SK-N-SH (cell line): ENCODE results near the gene DYRK1A. TPM values are rescaled to one million over a fixed set of nuclear protein-coding genes. Genes with fewer than 3 reads are reported as not detected.

Experiments used
- CTCF ChIA-PET: fragments of 300-600, 350-600 bp; formaldehyde crosslinking; extraction: SDS; loops from one replicate; lab custom pipeline; 2021; lab: Yijun Ruan, JAX
- POLR2A ChIA-PET: fragments of 350-600 bp; sonication (Branson Sonifier 250); formaldehyde crosslinking; extraction: SDS; loops from one replicate; lab custom pipeline; 2020; ENCODE audit warnings: antibody characterized with exemption, inconsistent platforms; lab: Yijun Ruan, JAX
- DNase-seq: peaks from one replicate; pipeline ENCODE4 v3.0.0; 2012
- H2AFZ ChIP-seq: fragments of 200-600 bp; sonication (generic); 2 replicates; pipeline ENCODE4 v1.8.1; 2016; ENCODE audit warnings: antibody characterized with exemption, mild to moderate bottlenecking, low read depth
- H3F3A ChIP-seq: fragments of 200-600 bp; sonication (generic); replicated peaks from 2 replicates; pipeline ENCODE3; 2016; ENCODE audit warnings: antibody characterized with exemption, mild to moderate bottlenecking; ENCODE audit not compliant: insufficient read depth
- H3K27ac ChIP-seq, 2 experiments: fragments of 200-500 bp in 1 of 2; fragments of 200-600 bp in 1 of 2; sonication (Bioruptor generic) in 1 of 2; sonication (generic), shearing (Covaris generic) in 1 of 2; 2 replicates each; pipeline versions ENCODE4 v1.5.1 to v1.6.1; 2014 to 2016; ENCODE audit warnings: low read depth in 2 of 2, inconsistent platforms in 1 of 2, low read length in 1 of 2, mild to moderate bottlenecking in 1 of 2, mixed read lengths in 1 of 2
- H3K27me3 ChIP-seq: fragments of 200-600 bp; sonication (generic), shearing (Covaris generic); 2 replicates; pipeline ENCODE4 v1.6.1; 2016; ENCODE audit warnings: mixed run types; ENCODE audit not compliant: insufficient read depth
- H3K36me3 ChIP-seq, 2 experiments: fragments of 200-500 bp in 1 of 2; fragments of 200-600 bp in 1 of 2; sonication (Bioruptor generic) in 1 of 2; sonication (generic) in 1 of 2; replicated peaks in 1 of 2; 2 replicates each; pipeline versions ENCODE3 to v1.5.1; 2014 to 2016; ENCODE audit warnings: low read length in 1 of 2, mild to moderate bottlenecking in 1 of 2; ENCODE audit not compliant: insufficient read depth in 2 of 2, control insufficient read depth in 1 of 2
- H3K4me1 ChIP-seq, 2 experiments: fragments of 200-500 bp in 1 of 2; fragments of 200-600 bp in 1 of 2; sonication (Bioruptor generic) in 1 of 2; sonication (generic), shearing (Covaris generic) in 1 of 2; 2 replicates each; pipeline versions ENCODE4 v1.5.1 to v1.6.1; 2014 to 2016; ENCODE audit warnings: low read depth in 1 of 2, low read length in 1 of 2, mixed run types in 1 of 2; ENCODE audit not compliant: insufficient read depth in 2 of 2, control insufficient read depth in 1 of 2
- H3K4me2 ChIP-seq: fragments of 200-600 bp; sonication (generic), shearing (Covaris generic); 2 replicates; pipeline ENCODE4 v1.6.1; 2017; ENCODE audit warnings: mixed run types
- H3K4me3 ChIP-seq, 2 experiments: fragments of 200-500 bp in 1 of 2; fragments of 200-600 bp in 1 of 2; sonication (Bioruptor generic) in 1 of 2; sonication (generic), shearing (Covaris generic) in 1 of 2; 2 replicates each; pipeline versions ENCODE4 v1.5.1 to v1.8.1; 2014 to 2016; ENCODE audit warnings: low read depth in 2 of 2, inconsistent platforms in 1 of 2, low read length in 1 of 2, mild to moderate bottlenecking in 1 of 2, mixed read lengths in 1 of 2, moderate library complexity in 1 of 2
- H3K79me2 ChIP-seq: fragments of 200-600 bp; sonication (generic); 2 replicates; pipeline ENCODE4 v1.8.1; 2017; ENCODE audit warnings: mild to moderate bottlenecking; ENCODE audit not compliant: insufficient read depth
- H3K9ac ChIP-seq: fragments of 200-600 bp; sonication (generic); 2 replicates; pipeline ENCODE4 v1.6.1; 2017; ENCODE audit warnings: mixed run types
- H3K9me2 ChIP-seq: fragments of 200-600 bp; sonication (generic); 2 replicates; pipeline ENCODE4 v1.6.1; 2017; ENCODE audit warnings: mixed run types
- H3K9me3 ChIP-seq: fragments of 200-600 bp; sonication (generic); 2 replicates; pipeline ENCODE4 v1.6.1; 2017; ENCODE audit warnings: mixed run types, mild to moderate bottlenecking, moderate library complexity
- H4K20me1 ChIP-seq: fragments of 200-600 bp; sonication (generic); 2 replicates; pipeline ENCODE4 v1.6.1; 2017; ENCODE audit warnings: mild to moderate bottlenecking, mixed run types; ENCODE audit not compliant: insufficient read depth
- CHD2 ChIP-seq: fragments of 150-350 bp; IDR thresholded peaks from 2 replicates; pipeline ENCODE4 v1.6.1; 2018; ENCODE audit warnings: low read length; ENCODE audit not compliant: partially characterized antibody
- ELF1 ChIP-seq: IDR thresholded peaks from 2 replicates; pipeline ENCODE4 v1.4.0; 2012
- FOXJ3 ChIP-seq: sonication (generic); formaldehyde crosslinking; IDR thresholded peaks from 2 replicates; pipeline ENCODE4 v1.5.1; 2020; ENCODE audit warnings: mild to moderate bottlenecking, missing genetic modification reagents
- IRF3 ChIP-seq: fragments of 150-350 bp; IDR thresholded peaks from 2 replicates; pipeline ENCODE4 v1.6.1; 2016; ENCODE audit warnings: mild to moderate bottlenecking, low read depth, low read length
- JUND ChIP-seq: IDR thresholded peaks from 2 replicates; pipeline ENCODE4 v1.4.0; 2012
- MAX ChIP-seq: IDR thresholded peaks from 2 replicates; pipeline ENCODE4 v1.4.0; 2012; ENCODE audit warnings: low read depth
- MEF2A ChIP-seq: IDR thresholded peaks from 2 replicates; pipeline ENCODE4 v1.4.0; 2012; ENCODE audit warnings: low read depth, borderline replicate concordance
- NFIC ChIP-seq: IDR thresholded peaks from 2 replicates; pipeline ENCODE4 v1.4.0; 2012; ENCODE audit warnings: borderline replicate concordance
- NRF1 ChIP-seq: IDR thresholded peaks from 2 replicates; pipeline ENCODE4 v1.6.1; 2012; ENCODE audit warnings: low read depth, mild to moderate bottlenecking, low read length
- POLR2AphosphoS5 ChIP-seq: IDR thresholded peaks from 2 replicates; pipeline ENCODE4 v1.6.1; 2012; ENCODE audit warnings: low read depth, low read length
- RAD21 ChIP-seq: IDR thresholded peaks from 2 replicates; pipeline ENCODE4 v1.6.1; 2012; ENCODE audit warnings: mild to moderate bottlenecking, low read length
- REST ChIP-seq: IDR thresholded peaks from 2 replicates; pipeline ENCODE4 v1.6.1; 2012; ENCODE audit warnings: mild to moderate bottlenecking, low read depth, low read length, moderate library complexity
- RFX5 ChIP-seq: IDR thresholded peaks from 2 replicates; pipeline ENCODE4 v1.6.1; 2012; ENCODE audit warnings: mild to moderate bottlenecking, improper control_type of control experiment, low read length
- RXRA ChIP-seq: IDR thresholded peaks from 2 replicates; pipeline ENCODE4 v1.4.0; 2012; ENCODE audit warnings: low read depth, mild to moderate bottlenecking, borderline replicate concordance
- SIN3A ChIP-seq: IDR thresholded peaks from 2 replicates; pipeline ENCODE4 v1.6.1; 2012; ENCODE audit warnings: low read depth, mild to moderate bottlenecking, low read length, moderate library complexity, borderline replicate concordance
- TAF1 ChIP-seq: IDR thresholded peaks from 2 replicates; pipeline ENCODE4 v1.6.1; 2012; ENCODE audit warnings: low read depth, mild to moderate bottlenecking, low read length, moderate library complexity, borderline replicate concordance
- TEAD4 ChIP-seq: IDR thresholded peaks from 2 replicates; pipeline ENCODE4 v1.4.0; 2012; ENCODE audit warnings: mild to moderate bottlenecking, borderline replicate concordance; ENCODE audit not compliant: insufficient read depth
- USF1 ChIP-seq: IDR thresholded peaks from 2 replicates; pipeline ENCODE4 v1.4.0; 2012; ENCODE audit warnings: low read depth, borderline replicate concordance
- YY1 ChIP-seq: IDR thresholded peaks from 2 replicates; pipeline ENCODE4 v1.4.0; 2012; ENCODE audit warnings: low read depth, mild to moderate bottlenecking
- ZBTB33 ChIP-seq: IDR thresholded peaks from 2 replicates; pipeline ENCODE4 v1.4.0; 2012; ENCODE audit warnings: low read depth, borderline replicate concordance
- WGBS: methylation state at CpG from one replicate; pipeline ENCODE4 v1.1.6; 2017; ENCODE audit warnings: low lambda C conversion rate; 5-methylcytosine and 5-hydroxymethylcytosine counted together
- polyA plus RNA-seq, 3 experiments: library from polyadenylated mRNA; depleted of rRNA; stranded (reverse); fragments of >200 nt; gene quantifications; 2 replicates each; pipeline ENCODE4 v1.2.3, GENCODE V29; 2012

The DYRK1A gene
- polyA plus RNA-seq, 1 of the 3 experiments (the other 2 are of a cell fraction) = 19.3 TPM

- Histone ChIP-seq H3K9me3 (no peaks in the 10 kb centered on the region), H3F3A (peaks cover 18% of the 10 kb centered on the region), H4K20me1 (peaks cover 90% of the 10 kb centered on the region), H3K4me3 (no peak overlapping the region), H3K9ac (no peak overlapping the region), H3K4me1 (peaks cover 6 to 15% of the 10 kb centered on the region in 2 experiments), H3K9me2 (no peaks in the 10 kb centered on the region), H3K4me2 (no peak overlapping the region), H3K36me3 (peaks cover 5 to 8% of the 10 kb centered on the region in 2 experiments), H2AFZ (no peak overlapping the region), H3K27ac (no peak overlapping the region), H3K27me3 (no peaks in the 10 kb centered on the region), H3K79me2 (peaks cover 99% of the 10 kb centered on the region)
- TF ChIP-seq ZBTB33 = no peak
- TF ChIP-seq IRF3 = no peak
- no peak for TF ChIP-seq REST
- TF ChIP-seq CHD2 = no peak
- TF ChIP-seq ELF1 = no peak
- no peak for TF ChIP-seq NFIC
- no peak for TF ChIP-seq YY1
- TF ChIP-seq NRF1 = no peak
- no peak for TF ChIP-seq MAX
- no peak for TF ChIP-seq POLR2AphosphoS5
- TF ChIP-seq RAD21 = no peak
- no peak for TF ChIP-seq USF1
- no peak for TF ChIP-seq TEAD4
- TF ChIP-seq RXRA = no peak
- no peak for TF ChIP-seq TAF1
- TF ChIP-seq FOXJ3 (CRISPR knock-in tag) = no peak
- TF ChIP-seq JUND = no peak
- TF ChIP-seq RFX5 = no peak
- TF ChIP-seq MEF2A = no peak
- TF ChIP-seq SIN3A = no peak
- WGBS = 74% methylated on average over 2 of the region's 2 CpGs
- DNase-seq = no peak
- POLR2A ChIA-PET = no interaction called here
- CTCF ChIA-PET = interaction anchor here (1.2 kb wide), 1 partner anchor 9 kb away, joined by 3 read pairs; no protein-coding TSS in a partner anchor
Observed at GRCh38 chr21:37416914-37417313, 50.3 kb downstream of the DYRK1A start.
